Adrenal gland (tissue), 5 donors: ENCODE data around the gene IQGAP2.

Source experiments
- CTCF ChIP-seq, 6 experiments: fragments of 450-650 bp in 4 of 6; fragments of 200-600 bp in 2 of 6; sonication (generic) in 1 of 6; IDR thresholded peaks; 1 replicate in 5 of 6; 2 replicates in 1 of 6; pipeline versions ENCODE4 v1.5.1 to v1.8.0; 2016 to 2021; ENCODE audit warnings: antibody characterized with exemption in 6 of 6, mild to moderate bottlenecking in 2 of 6, moderate library complexity in 1 of 6
- POLR2A ChIP-seq, 2 donors: fragments of 450-650 bp; IDR thresholded peaks; one replicate each; pipeline ENCODE4 v1.6.1; 2017; ENCODE audit warnings: antibody characterized with exemption in 2 of 2, mild to moderate bottlenecking in 2 of 2, moderate library complexity in 1 of 2
- donor health status: DM: no; HTN: no; CAD: no.

DNA sequence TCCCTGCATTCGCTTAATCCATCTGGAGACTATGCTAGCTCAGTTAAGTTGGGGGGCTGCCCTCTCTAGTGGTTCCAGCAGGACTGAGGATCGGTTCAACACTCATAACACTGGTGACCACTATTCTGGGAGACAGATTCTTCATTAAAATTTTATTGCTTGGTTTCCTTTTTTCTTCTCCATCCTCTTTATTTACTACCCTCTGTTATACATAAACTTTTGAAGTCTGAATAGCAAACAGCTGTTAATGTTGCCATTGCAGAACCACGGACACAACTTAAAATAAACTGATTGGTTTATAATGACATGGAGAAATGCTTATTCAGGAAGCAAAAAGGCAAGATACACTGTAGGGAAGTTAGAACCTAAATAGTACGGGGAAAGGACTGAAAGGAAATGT lies 22.1 kb downstream of the IQGAP2 start:
- TF ChIP-seq CTCF (IDR thresholded peaks at IDR 0.05): no peak
- TF ChIP-seq POLR2A (IDR thresholded peaks at IDR 0.05): no peak
